K562 (cell line): ENCODE results near the gene CLCN2. TPM values are rescaled to one million over a fixed set of nuclear protein-coding genes. Genes with fewer than 3 reads are reported as not detected.

Source experiments
- ATAC-seq: fragments of 200-7000 bp; cut with Tn5 transposase; 3 replicates; pipeline ENCODE4 v1.9.1; 2020; ENCODE audit warnings: moderate library complexity
- Bru-seq: library from RNA; stranded (reverse); fragments of 400-500 nt; gene quantifications from one replicate; lab custom pipeline; 2021; lab: Mats Ljungman, UMichigan
- BruChase-seq, 2 experiments: library from RNA; stranded (reverse); fragments of 400-500 nt; gene quantifications; one replicate each; lab custom pipeline; 2021; lab: Mats Ljungman, UMichigan
- BruUV-seq: library from RNA; stranded (reverse); fragments of 400-500 nt; replicated peaks from 2 replicates; lab custom pipeline; 2021; lab: Mats Ljungman, UMichigan
- CTCF ChIA-PET: fragments of 300-600 bp; formaldehyde crosslinking; extraction: SDS; loops from one replicate; lab custom pipeline; 2021; ENCODE audit warnings: low intra/inter-chr PET ratio; lab: Yijun Ruan, JAX
- POLR2A ChIA-PET: fragments of 300-600, 350-650 bp; sonication (Branson Sonifier 250); formaldehyde crosslinking; extraction: SDS; loops from one replicate; lab custom pipeline; 2021; ENCODE audit warnings: antibody characterized with exemption, inconsistent platforms; lab: Yijun Ruan, JAX
- DNase-seq, 4 experiments: peaks; one replicate each; pipeline versions ENCODE4 v3.0.0 to v3.0.0-alpha.2; 2011 to 2018; ENCODE audit warnings: low spot score in 3 of 4, mixed read lengths in 3 of 4; ENCODE audit errors: extremely low read depth in 1 of 4
- FAIRE-seq: peaks from 2 replicates; lab custom pipeline; 2011; peaks lifted over from hg19 to GRCh38; lab: Jason Lieb, UNC
- H2AFZ ChIP-seq: 2 replicates; pipeline ENCODE4 v1.6.0; 2011; ENCODE audit warnings: low read depth, low read length, control low read depth, inconsistent platforms
- H3K27ac ChIP-seq: fragments of 200-600 bp; 3 replicates; pipeline ENCODE4 v1.8.0; 2011; ENCODE audit warnings: low read depth, mild to moderate bottlenecking, control low read depth, inconsistent platforms, low read length, moderate library complexity, mixed read lengths; ENCODE audit errors: extremely low read depth
- H3K27me3 ChIP-seq, 2 experiments: fragments of 300-600 bp in 1 of 2; 2 replicates in 1 of 2; 3 replicates in 1 of 2; pipeline versions ENCODE4 v1.6.0 to v1.8.0; 2011; ENCODE audit warnings: inconsistent platforms in 2 of 2, low read length in 2 of 2, mild to moderate bottlenecking in 1 of 2, mixed read lengths in 1 of 2, moderate library complexity in 1 of 2; ENCODE audit not compliant: control insufficient read depth in 2 of 2, insufficient read depth in 2 of 2
- H3K36me3 ChIP-seq: fragments of 300-600 bp; 3 replicates; pipeline ENCODE4 v1.8.0; 2011; ENCODE audit warnings: mild to moderate bottlenecking, low read length, inconsistent platforms; ENCODE audit not compliant: control insufficient read depth, insufficient read depth
- H3K4me1 ChIP-seq, 2 experiments: fragments of 200-600 bp in 1 of 2; replicated peaks in 1 of 2; 2 replicates in 1 of 2; 3 replicates in 1 of 2; pipeline versions ENCODE4 v1.5.1 to v1.8.0; 2011; ENCODE audit warnings: inconsistent platforms in 2 of 2, low read length in 2 of 2, mild to moderate bottlenecking in 1 of 2, mixed read lengths in 1 of 2, moderate library complexity in 1 of 2; ENCODE audit not compliant: control insufficient read depth in 2 of 2, insufficient read depth in 2 of 2
- H3K4me2 ChIP-seq: 2 replicates; pipeline ENCODE4 v1.6.1; 2011; ENCODE audit warnings: low read length, control low read depth, inconsistent platforms, mixed read lengths; ENCODE audit not compliant: insufficient read depth
- H3K4me3 ChIP-seq: fragments of 200-600 bp; sonication (generic), shearing (Covaris generic); 2 replicates; pipeline ENCODE4 v1.5.1; 2016; ENCODE audit warnings: control low read depth, inconsistent platforms
- H3K79me2 ChIP-seq: fragments of 200-600 bp; 3 replicates; pipeline ENCODE4 v1.8.0; 2011; ENCODE audit warnings: low read length, inconsistent platforms; ENCODE audit not compliant: control insufficient read depth, insufficient read depth
- H3K9ac ChIP-seq, 2 experiments: 2 replicates each; pipeline versions ENCODE4 v1.6.0 to v1.6.1; 2011; ENCODE audit warnings: low read depth in 2 of 2, low read length in 2 of 2, control low read depth in 1 of 2, inconsistent platforms in 1 of 2, mild to moderate bottlenecking in 1 of 2, mixed read lengths in 1 of 2; ENCODE audit not compliant: insufficient read depth in 1 of 2
- H3K9me1 ChIP-seq: one replicate; pipeline ENCODE4 v1.6.0; 2011; ENCODE audit warnings: inconsistent platforms, mild to moderate bottlenecking, low read length, moderate library complexity; ENCODE audit not compliant: control insufficient read depth, insufficient read depth
- H3K9me3 ChIP-seq: replicated peaks from 2 replicates; pipeline ENCODE4 v1.5.1; 2011; ENCODE audit warnings: low read depth, low read length, inconsistent platforms; ENCODE audit not compliant: control insufficient read depth, insufficient read depth
- H4K20me1 ChIP-seq: replicated peaks from 2 replicates; pipeline ENCODE4 v1.6.1; 2011; ENCODE audit warnings: low read length, inconsistent platforms, mixed read lengths; ENCODE audit not compliant: control insufficient read depth, insufficient read depth
- BHLHE40 ChIP-seq: IDR thresholded peaks from 2 replicates; pipeline ENCODE4 v1.6.1; 2011; ENCODE audit warnings: low read length, improper control_type of control experiment
- BRD9 ChIP-seq: fragments of 450-650 bp; IDR thresholded peaks from 2 replicates; pipeline ENCODE4 v1.6.1; 2018; ENCODE audit warnings: low read depth; ENCODE audit not compliant: partially characterized antibody
- DMBX1 ChIP-seq: fragments of 250-450 bp; sonication (Bioruptor Pico); IDR thresholded peaks from 2 replicates; pipeline ENCODE4 v1.8.0; 2022; ENCODE audit warnings: inconsistent platforms, mild to moderate bottlenecking, moderate library complexity, borderline replicate concordance
- HEY1 ChIP-seq: fragments of 250-450 bp; sonication (Bioruptor Pico); IDR thresholded peaks from 2 replicates; pipeline ENCODE4 v1.5.0; 2020; ENCODE audit warnings: mild to moderate bottlenecking, moderate library complexity, borderline replicate concordance
- KDM5B ChIP-seq: fragments of 200-600 bp; sonication (generic); IDR thresholded peaks from 2 replicates; pipeline ENCODE4 v1.6.1; 2012; ENCODE audit warnings: low read depth, mild to moderate bottlenecking, moderate library complexity, low read length, control low read depth, inconsistent platforms; ENCODE audit not compliant: insufficient replicate concordance
- MAZ ChIP-seq, 2 experiments: fragments of 450-650 bp in 1 of 2; sonication (generic) in 1 of 2; formaldehyde crosslinking; IDR thresholded peaks in 1 of 2; conservative IDR thresholded peaks in 1 of 2; 2 replicates each; pipeline versions ENCODE4 v1.4.0 to v1.5.0; 2020; ENCODE audit warnings: mild to moderate bottlenecking in 1 of 2, missing genetic modification reagents in 1 of 2
- PHF20 ChIP-seq: fragments of 450-650 bp; IDR thresholded peaks from 2 replicates; pipeline ENCODE4 v1.6.1; 2018; ENCODE audit not compliant: partially characterized antibody
- ZBTB7A ChIP-seq: IDR thresholded peaks from 2 replicates; pipeline ENCODE4 v1.6.1; 2011; ENCODE audit warnings: low read depth, mild to moderate bottlenecking, low read length, moderate library complexity, borderline replicate concordance; ENCODE audit not compliant: control insufficient read depth
- WGBS: fragments of 100-300 bp; shearing (Covaris generic); methylation state at CpG from one replicate; pipeline ENCODE4 v1.1.6; 2016; ENCODE audit warnings: low coverage, mixed read lengths; ENCODE audit not compliant: insufficient coverage; ENCODE audit errors: missing lambda C conversion rate; 5-methylcytosine and 5-hydroxymethylcytosine counted together
- in situ Hi-C: fragments of 300-500 bp; cut with MboI; formaldehyde crosslinking; loops from 4 replicates; pipeline ENCODE4 v1.15.0; 2018; ENCODE audit warnings: inconsistent platforms, mixed read lengths
- intact Hi-C: fragments of 100-400 bp; cut with micrococcal nuclease; formaldehyde crosslinking; loops from 2 replicates; pipeline ENCODE4 v1.14.2; 2022
- long read RNA-seq, 3 experiments: library from polyadenylated mRNA in 2 of 3; library from RNA in 1 of 3; unstranded in 2 of 3; stranded (forward) in 1 of 3; transcript quantifications; one replicate each; pipeline ENCODE4 v2.0.0, GENCODE V29; 2019 to 2022
- polyA minus RNA-seq, 3 experiments: library from RNA; depleted of rRNA, polyadenylated mRNA; stranded (reverse); fragments of >200 nt; gene quantifications; 2 replicates each; pipeline ENCODE4 v1.2.3, GENCODE V29; 2011
- polyA plus RNA-seq, 8 experiments: library from polyadenylated mRNA; depleted of rRNA in 4 of 8; stranded (reverse) in 5 of 8; unstranded in 3 of 8; fragments of >200 nt; fragmentation: Nextera tagmentation in 2 of 8; fragmentation: Illumina TruSeq in 1 of 8; extraction: Ambion mirVana in 2 of 8; extraction: Trizol in 1 of 8; gene quantifications; 2 replicates each; pipeline versions ENCODE4 v1.2.1 to v1.2.3, GENCODE V29; 2011 to 2014; ENCODE audit warnings: inconsistent platforms in 1 of 8, missing spikeins in 1 of 8
- total RNA-seq, 7 experiments: library from RNA; depleted of rRNA in 6 of 7; stranded (reverse); fragments of >200 nt in 6 of 7; fragmentation: Illumina TruSeq in 2 of 7; extraction: Trizol in 2 of 7; gene quantifications; 2 replicates each; pipeline versions ENCODE4 v1.2.1 to v1.2.3, GENCODE V29; 2011 to 2021; ENCODE audit warnings: low replicate concordance in 1 of 7
- TF ChIP-seq, protein P1 (sequence below): fragments of 450-650 bp; formaldehyde crosslinking; IDR thresholded peaks from 2 replicates; pipeline ENCODE4 v1.4.0; 2022; ENCODE audit warnings: missing genetic modification characterization
- TF ChIP-seq, protein P2 (sequence below): fragments of 450-650 bp; IDR thresholded peaks from 2 replicates; pipeline ENCODE4 v1.7.1; 2018; ENCODE audit warnings: mild to moderate bottlenecking, low read depth; ENCODE audit not compliant: partially characterized antibody

Gene CLCN2
- total RNA-seq (2011; cell fraction: chromatin; rRNA removed; ENCODE audit: low replicate concordance): 48.8 and 135 TPM in 2 replicates
- 68.7 and 80.4 TPM in 2 replicates for total RNA-seq (2011; cell fraction: nucleolus; rRNA removed)
- total RNA-seq (2011; cell fraction: nucleoplasm; rRNA removed): 60.3 and 66.2 TPM in 2 replicates
- total RNA-seq (2014; rRNA removed) (8.9 and 12.9 TPM in 2 replicates), total RNA-seq (2014; rRNA removed; fragmentation: Illumina TruSeq; extraction: Trizol) (4.1 and 5.2 TPM in 2 replicates), total RNA-seq (2015; rRNA removed; fragmentation: Illumina TruSeq; extraction: Trizol) (6.9 TPM in 2 replicates), total RNA-seq (2021) (13.5 and 14.0 TPM in 2 replicates), polyA plus RNA-seq (2011; rRNA removed) (5.7 and 10.9 TPM in 2 replicates), polyA plus RNA-seq (2014; fragmentation: Illumina TruSeq; extraction: Trizol) (9.4 and 10.2 TPM in 2 replicates), polyA plus RNA-seq (2014; fragmentation: Nextera tagmentation; extraction: Ambion mirVana) (under 1 TPM; 0.10 to 0.39 TPM), polyA plus RNA-seq (2014; rRNA removed) (12.8 and 14.4 TPM in 2 replicates), polyA minus RNA-seq (2011; rRNA and poly(A)+ RNA removed) (7.4 and 9.0 TPM in 2 replicates), Bru-seq, nascent RNA (percentile 61 among the genes with signal in this experiment), BruChase-seq, experiment 1, labeled RNA remaining after a 2-hour chase (percentile 53 among the genes with signal in this experiment), BruChase-seq, experiment 2, labeled RNA remaining after a 6-hour chase (percentile 61 among the genes with signal in this experiment)
- 5.9 and 9.1 TPM in 2 replicates for polyA plus RNA-seq (2011; cell fraction: cytosol; rRNA removed)
- 58.7 and 74.2 TPM in 2 replicates for polyA plus RNA-seq (2011; cell fraction: nucleus; rRNA removed)
- 9.7 and 11.6 TPM in 2 replicates for polyA plus RNA-seq (2012)
- 6.6 and 7.6 TPM in 2 replicates for polyA minus RNA-seq (2011; cell fraction: cytosol; rRNA and poly(A)+ RNA removed)
- polyA minus RNA-seq (2011; cell fraction: nucleus; rRNA and poly(A)+ RNA removed): 30.6 and 37.0 TPM in 2 replicates
- long read RNA-seq, experiment 1, partial matches to known transcripts: 8 of 15 reads
- long read RNA-seq, experiment 1, other reads (novel, unspliced or antisense): 4 of 15 reads
- long read RNA-seq, experiment 2, partial matches to known transcripts: 1 of 12 reads
- long read RNA-seq, experiment 2, other reads (novel, unspliced or antisense): 8 of 12 reads
- long read RNA-seq, experiment 3, partial matches to known transcripts: 0 of 3 reads
- long read RNA-seq, experiment 3, other reads (novel, unspliced or antisense): 0 of 3 reads

DNA sequence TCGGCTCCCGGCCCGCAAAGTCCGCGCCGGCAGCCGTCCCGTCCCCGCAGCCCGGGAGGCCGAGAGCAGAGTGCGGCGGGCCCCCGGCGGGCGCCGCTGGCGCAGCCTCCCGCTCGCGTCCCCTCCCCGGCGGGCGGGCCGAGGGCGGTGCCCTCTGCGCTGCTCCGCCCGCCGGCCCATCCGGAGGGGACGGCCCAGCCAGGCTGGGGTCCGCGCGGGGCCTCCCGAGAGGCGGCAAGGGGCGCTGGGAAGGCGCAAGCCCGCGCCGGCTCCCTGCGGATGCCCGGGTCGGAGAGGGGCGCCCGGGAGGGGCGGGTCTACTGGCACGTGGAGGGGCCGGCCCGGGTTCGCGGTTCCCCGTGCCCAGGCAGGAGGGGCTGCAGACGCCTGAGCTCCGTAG, at the start of gene CLCN2, which contains the start of gene POLR2H:
Gene CLCN2, minus strand, starts transcription at position 74 of the 400 bp plus-strand sequence. CDS start 126 bp downstream, outside the sequence.
Gene POLR2H, plus strand, starts transcription at position 179 of the 400 bp plus-strand sequence. CDS start 1,783 bp downstream, outside the sequence.
- no peaks in the 10 kb centered on the region for H4K20me1 ChIP-seq
- peak within 1 kb of the TSS; percentile 88 to 95 for H3K9ac ChIP-seq
- CTCF ChIA-PET: no interaction called here
- H3K9me3 ChIP-seq: no peaks in the 10 kb centered on the region
- WGBS: under 1% methylated on average over 26 of the region's 56 CpGs
- in situ Hi-C loops (no loop called here), intact Hi-C loops (no loop called here)
- peaks cover 28 to 63% of the 10 kb centered on the region in 2 experiments for H3K4me1 ChIP-seq
- H3K9me1 ChIP-seq: peaks cover 8% of the 10 kb centered on the region
- H3K4me3 ChIP-seq: peak within 1 kb of the TSS; percentile 71
- POLR2A ChIA-PET: interaction anchor here (0.7 to 1.5 kb wide), 5 partner anchors 9 to 58 kb away, joined by 3 to 8 read pairs (median 4); no protein-coding TSS in a partner anchor
- peaks cover 56% of the 10 kb centered on the region for H3K79me2 ChIP-seq
- no peaks in the 10 kb centered on the region for H3K27me3 ChIP-seq
- no TSS peak for BruUV-seq
- DNase-seq (peak; percentile 67 to 82 (median 78)), FAIRE-seq (no peak), ATAC-seq (peak; percentile 72)
- H2AFZ ChIP-seq: peak within 1 kb of the TSS; percentile 85
- peaks cover 46% of the 10 kb centered on the region for H3K36me3 ChIP-seq
- H3K27ac ChIP-seq: peak within 1 kb of the TSS; percentile 98
- H3K4me2 ChIP-seq: peak within 1 kb of the TSS; percentile 97
- TF ChIP-seq, protein P1, sequence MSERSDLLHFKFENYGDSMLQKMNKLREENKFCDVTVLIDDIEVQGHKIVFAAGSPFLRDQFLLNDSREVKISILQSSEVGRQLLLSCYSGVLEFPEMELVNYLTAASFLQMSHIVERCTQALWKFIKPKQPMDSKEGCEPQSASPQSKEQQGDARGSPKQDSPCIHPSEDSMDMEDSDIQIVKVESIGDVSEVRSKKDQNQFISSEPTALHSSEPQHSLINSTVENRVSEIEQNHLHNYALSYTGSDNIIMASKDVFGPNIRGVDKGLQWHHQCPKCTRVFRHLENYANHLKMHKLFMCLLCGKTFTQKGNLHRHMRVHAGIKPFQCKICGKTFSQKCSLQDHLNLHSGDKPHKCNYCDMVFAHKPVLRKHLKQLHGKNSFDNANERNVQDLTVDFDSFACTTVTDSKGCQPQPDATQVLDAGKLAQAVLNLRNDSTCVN: no peak
- no peak for TF ChIP-seq PHF20
- peak; percentile 96; the same call in 1 of the 2 replicates for TF ChIP-seq ZBTB7A
- TF ChIP-seq BHLHE40: peak; percentile 64
- TF ChIP-seq, protein P2, sequence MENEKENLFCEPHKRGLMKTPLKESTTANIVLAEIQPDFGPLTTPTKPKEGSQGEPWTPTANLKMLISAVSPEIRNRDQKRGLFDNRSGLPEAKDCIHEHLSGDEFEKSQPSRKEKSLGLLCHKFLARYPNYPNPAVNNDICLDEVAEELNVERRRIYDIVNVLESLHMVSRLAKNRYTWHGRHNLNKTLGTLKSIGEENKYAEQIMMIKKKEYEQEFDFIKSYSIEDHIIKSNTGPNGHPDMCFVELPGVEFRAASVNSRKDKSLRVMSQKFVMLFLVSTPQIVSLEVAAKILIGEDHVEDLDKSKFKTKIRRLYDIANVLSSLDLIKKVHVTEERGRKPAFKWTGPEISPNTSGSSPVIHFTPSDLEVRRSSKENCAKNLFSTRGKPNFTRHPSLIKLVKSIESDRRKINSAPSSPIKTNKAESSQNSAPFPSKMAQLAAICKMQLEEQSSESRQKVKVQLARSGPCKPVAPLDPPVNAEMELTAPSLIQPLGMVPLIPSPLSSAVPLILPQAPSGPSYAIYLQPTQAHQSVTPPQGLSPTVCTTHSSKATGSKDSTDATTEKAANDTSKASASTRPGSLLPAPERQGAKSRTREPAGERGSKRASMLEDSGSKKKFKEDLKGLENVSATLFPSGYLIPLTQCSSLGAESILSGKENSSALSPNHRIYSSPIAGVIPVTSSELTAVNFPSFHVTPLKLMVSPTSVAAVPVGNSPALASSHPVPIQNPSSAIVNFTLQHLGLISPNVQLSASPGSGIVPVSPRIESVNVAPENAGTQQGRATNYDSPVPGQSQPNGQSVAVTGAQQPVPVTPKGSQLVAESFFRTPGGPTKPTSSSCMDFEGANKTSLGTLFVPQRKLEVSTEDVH: no peak
- TF ChIP-seq DMBX1 (CRISPR knock-in tag): no peak
- no peak for TF ChIP-seq HEY1 (CRISPR knock-in tag)
- no peak for TF ChIP-seq BRD9
- TF ChIP-seq MAZ (CRISPR knock-in tag; conservative IDR thresholded peaks at IDR 0.05 in 1 of 2, IDR thresholded peaks at IDR 0.05 in 1 of 2): peak in 1 of 2 experiments; percentile 64; a peak in 2 of 4 replicates
- TF ChIP-seq KDM5B: peak; percentile 54
